H1 (cell line): ENCODE measurements around the gene RASL10A. TPM values are rescaled to one million over a fixed set of nuclear protein-coding genes. Genes with fewer than 3 reads are reported as not detected.

Experiments
- BACH1 ChIP-seq: IDR thresholded peaks from 2 replicates; pipeline ENCODE4 v1.6.1; 2012; ENCODE audit warnings: low read length, improper control_type of control experiment
- TAF7 ChIP-seq: optimal IDR thresholded peaks from 2 replicates; pipeline ENCODE3; 2011; ENCODE audit warnings: low read depth, mild to moderate bottlenecking, inconsistent platforms, low read length, moderate library complexity, borderline replicate concordance
- YY1 ChIP-seq: IDR thresholded peaks from 2 replicates; pipeline ENCODE4 v1.6.1; 2011; ENCODE audit warnings: low read depth, mild to moderate bottlenecking, low read length
- polyA plus RNA-seq, 7 experiments: library from polyadenylated mRNA; depleted of rRNA in 3 of 7; stranded (reverse) in 5 of 7; unstranded in 2 of 7; fragments of >200 nt in 5 of 7; fragments of 200-250 nt in 2 of 7; gene quantifications; 1 replicate in 5 of 7; 2 replicates in 1 of 7; 4 replicates in 1 of 7; pipeline versions ENCODE4 v1.2.1 to v1.2.3, GENCODE V29; 2011 to 2013; ENCODE audit warnings: missing spikeins in 2 of 7, mixed read lengths in 2 of 7
- total RNA-seq: library from RNA; stranded (reverse); fragmentation: NEBNext Ultra II Directional; extraction: Animal tissue kit (Norgen Biotek cat#: 25700); gene quantifications from 2 replicates; pipeline ENCODE4 v1.2.1, GENCODE V29; 2021

Gene RASL10A
- total and polyA plus RNA-seq, 2 of the 8 experiments (the other 6 are each of a cell fraction or from before 2014, with no cell fraction given): 1.1 to 1.5 TPM

DNA sequence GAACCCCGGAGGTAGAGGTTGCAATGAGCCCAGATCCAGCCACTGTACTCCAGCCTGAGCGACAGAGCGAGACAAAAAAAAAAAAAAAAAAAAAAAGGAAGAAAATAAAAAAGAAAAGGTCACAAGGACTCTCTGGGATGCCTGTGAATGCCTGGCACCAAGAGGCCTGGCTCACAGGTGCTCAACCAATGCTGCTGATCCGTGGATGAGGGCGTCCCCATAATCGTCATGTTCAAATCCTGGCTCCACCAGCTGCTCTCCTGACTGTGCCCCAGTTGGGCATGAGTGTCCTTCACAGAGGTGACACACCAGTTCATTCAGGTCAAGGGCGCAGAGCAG, 9.7 kb downstream of the RASL10A start (continued):
- no peak for TF ChIP-seq BACH1
- no peak for TF ChIP-seq YY1
- no peak for TF ChIP-seq TAF7
